ENCODE measurements around the gene SERF2.
A peak's percentile ranks its signal among the peaks of the same experiment; 100 is the strongest.

Gene SERF2

DNA sequence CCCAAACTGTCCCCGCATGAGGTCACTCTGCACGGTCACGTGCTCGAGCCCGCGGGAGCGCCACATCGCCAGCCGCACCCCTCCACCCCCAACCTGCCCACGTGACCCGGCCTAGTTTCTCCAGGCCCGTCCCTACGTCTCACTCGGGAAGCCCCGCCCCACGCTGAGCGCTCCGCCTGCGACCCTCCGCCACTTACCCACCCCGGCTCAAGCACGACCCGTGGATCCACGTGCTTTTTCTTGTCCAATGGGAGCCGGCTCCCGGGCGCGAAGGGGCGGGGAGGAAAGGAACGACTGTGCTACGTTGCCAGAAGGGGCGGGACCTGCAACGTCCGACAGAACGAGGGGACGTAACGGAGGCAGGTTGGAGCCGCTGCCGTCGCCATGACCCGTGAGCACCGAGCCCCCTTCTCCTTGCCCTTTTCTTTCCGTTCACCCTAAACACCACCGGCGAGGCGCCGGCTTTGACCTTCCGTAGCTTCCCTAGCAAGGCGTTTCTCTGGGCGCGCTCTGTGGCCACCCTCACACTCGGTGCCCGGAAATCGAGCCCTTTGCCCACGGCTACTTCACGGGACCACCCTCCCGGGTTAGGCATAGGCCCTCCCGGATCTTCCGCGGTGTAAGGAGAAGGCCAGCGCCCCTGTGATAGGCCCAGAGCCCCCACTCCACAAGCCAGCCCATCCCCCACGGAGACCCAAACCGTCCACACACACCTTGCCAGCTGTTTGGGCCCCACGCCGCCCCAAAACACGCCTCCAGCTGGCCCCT, at the start of gene SERF2:
Gene SERF2 (plus strand): TSS at position 328 of the 768 bp plus-strand sequence. CDS start 57 bp downstream, at position 385.
- peak; percentile 100 for DNase-seq

DNA sequence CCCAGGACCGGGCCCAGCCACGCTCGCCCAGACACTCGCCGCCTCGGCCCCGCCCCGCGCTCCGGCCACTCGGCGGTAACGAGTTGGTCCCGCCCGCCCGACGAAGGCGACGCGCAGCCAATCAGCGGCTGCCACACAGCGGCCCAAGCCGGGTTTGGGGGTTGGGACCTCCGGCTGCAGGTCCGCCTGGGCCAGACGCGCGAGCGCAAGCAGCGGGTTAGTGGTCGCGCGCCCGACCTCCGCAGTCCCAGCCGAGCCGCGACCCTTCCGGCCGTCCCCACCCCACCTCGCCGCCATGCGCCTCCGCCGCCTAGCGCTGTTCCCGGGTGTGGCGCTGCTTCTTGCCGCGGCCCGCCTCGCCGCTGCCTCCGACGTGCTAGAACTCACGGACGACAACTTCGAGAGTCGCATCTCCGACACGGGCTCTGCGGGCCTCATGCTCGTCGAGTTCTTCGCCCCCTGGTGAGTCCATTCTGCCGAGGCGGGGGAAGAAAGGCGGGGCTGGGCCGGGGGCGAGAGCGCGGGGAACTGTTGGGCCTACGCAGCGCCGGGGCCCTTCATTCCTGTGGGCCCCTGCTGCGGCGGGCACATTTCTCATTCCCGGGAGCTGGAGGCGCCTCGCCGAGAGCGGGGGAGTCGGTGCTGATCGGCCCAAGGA, 45.7 kb upstream of the SERF2 start, which contains the start of gene PDIA3:
Gene PDIA3 (plus strand): TSS at position 194 of the 658 bp plus-strand sequence. CDS start 102 bp downstream, at position 296.
- DNase-seq: peak; percentile 90

DNA sequence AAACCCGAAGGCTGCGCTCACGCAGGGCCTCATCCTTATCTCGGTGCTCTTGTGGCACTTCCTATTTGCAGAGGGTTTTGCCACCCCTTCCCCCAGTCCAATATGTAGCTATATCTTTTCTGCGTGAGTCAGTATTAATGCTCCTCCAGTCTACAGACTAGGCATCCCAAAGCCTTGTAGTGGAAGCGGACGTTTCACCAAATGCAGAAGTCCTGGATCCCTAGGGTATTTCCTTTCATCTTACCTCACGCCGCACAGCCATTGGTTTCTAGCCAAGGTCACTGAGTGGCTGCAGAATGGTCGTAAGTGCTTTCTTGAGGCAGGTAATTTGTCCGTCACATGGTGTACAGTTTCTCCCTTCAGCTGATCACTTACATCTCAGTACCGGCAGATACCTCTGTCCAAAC, 45.2 kb upstream of the SERF2 start:
- DNase-seq: peak; percentile 46

DNA sequence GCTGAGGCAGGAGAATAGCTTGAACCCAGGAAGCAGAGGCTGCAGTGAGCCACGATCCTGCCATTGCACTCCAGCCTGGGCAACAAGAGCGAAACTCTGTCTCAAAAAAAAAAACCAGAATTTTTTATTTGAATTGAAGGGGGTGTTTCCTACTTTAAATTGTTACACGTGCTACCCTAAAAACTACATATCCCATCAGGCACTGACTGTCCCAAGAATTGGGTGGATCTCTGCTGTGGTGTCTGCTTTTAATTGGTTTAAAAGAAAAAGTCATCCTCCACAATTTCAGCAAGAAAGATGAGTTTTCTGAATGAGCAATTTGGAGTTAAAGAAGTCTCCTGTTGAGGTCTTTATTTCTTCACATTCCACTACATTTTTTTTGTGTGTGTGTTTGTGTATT, 43.7 kb upstream of the SERF2 start:
- DNase-seq: no peak

DNA sequence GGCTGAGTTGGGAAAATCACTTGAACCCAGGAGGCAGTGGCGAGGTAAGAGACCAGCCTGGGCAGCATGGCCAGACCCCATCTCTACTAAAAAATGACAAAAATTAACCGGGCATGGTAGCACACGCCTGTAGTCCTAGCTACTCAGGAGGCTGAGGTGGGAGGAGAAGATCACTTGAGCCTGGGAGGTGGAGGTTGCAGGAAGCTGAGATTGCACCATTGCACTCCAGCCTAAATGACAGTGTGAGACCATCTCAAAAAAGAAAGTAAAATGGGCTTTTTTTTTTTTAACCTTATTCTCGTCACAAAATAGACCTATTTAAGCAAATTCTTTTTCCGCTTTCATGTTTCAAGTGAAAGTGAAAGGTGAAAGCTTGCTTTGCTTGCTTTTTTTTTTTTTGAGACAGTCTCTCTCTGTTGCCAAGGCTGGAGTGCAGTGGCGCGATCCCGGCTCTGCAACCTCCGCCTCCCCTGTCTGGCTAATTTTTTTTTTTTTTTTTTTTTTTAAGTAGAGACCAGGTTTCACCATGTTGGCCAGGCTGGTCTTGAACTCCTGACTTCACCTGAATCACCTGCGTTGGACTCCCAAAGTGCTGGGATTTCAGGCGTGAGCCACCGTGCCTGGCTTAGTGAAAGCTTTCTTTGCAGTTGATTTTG, 42.3 kb upstream of the SERF2 start:
- peak; percentile 62 for DNase-seq

DNA sequence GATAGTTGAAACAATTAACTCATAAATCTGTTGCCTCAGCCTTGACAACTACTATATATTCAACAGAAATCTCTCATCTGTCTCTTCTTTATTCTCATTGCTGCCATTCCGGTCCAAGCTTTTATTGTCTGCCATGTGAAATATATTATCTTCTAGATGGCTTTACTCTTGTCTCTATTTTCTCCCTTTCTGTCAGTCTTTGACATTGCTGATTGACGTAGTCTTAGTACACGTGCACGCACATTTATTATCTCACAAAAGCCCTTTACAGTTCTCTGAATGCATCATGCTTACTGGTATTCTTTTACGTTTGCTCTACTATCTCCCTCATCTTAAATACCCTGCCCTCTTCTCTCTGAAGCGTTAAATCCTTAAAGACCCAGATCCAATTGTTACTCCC, 40.2 kb upstream of the SERF2 start:
- no peak for DNase-seq

DNA sequence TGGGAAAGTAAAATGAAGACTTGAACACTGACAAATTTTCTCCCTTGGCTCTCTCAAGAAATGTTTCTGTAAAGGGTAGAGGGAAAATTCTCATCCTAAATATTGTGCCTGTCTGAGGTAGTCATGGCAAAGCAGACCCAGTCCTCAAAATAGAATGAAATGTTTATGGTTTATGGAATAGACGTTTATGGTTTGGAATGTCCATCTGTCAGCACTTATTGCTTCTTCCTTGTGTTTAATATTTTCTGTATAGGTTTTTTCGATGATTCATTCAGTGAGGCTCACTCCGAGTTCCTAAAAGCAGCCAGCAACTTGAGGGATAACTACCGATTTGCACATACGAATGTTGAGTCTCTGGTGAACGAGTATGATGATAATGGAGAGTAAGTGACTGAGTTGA, 29.3 kb upstream of the SERF2 start:
- DNase-seq: no peak

DNA sequence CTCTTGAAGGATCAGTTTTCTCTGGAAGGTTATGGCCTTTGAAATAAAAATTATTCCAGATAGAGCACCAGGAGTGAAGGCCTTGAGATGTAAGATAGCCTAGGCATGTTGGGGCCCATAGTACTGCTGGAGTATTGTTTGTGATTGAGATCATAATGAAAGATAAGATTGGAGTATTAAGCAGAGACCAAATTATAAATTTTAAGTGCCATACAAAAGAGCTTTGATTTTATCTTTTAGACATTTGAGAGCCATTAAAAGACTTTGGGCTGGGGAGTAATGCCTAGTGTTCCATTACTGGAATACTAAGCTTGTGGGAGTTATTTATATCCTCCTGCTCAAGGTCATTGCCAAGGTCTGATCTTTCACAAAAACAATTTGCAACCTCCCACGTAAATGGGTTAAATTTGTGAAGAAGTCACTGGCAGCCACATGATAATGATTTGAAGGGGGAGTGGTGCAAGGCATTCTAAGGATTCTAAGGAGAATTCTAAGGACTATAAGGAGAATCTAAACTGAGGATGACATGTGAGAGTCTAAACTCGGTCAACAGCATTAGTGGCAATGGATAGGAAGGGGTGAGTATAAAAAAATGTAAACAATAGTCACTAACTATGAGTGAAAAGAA, 28.2 kb upstream of the SERF2 start:
- DNase-seq: no peak

DNA sequence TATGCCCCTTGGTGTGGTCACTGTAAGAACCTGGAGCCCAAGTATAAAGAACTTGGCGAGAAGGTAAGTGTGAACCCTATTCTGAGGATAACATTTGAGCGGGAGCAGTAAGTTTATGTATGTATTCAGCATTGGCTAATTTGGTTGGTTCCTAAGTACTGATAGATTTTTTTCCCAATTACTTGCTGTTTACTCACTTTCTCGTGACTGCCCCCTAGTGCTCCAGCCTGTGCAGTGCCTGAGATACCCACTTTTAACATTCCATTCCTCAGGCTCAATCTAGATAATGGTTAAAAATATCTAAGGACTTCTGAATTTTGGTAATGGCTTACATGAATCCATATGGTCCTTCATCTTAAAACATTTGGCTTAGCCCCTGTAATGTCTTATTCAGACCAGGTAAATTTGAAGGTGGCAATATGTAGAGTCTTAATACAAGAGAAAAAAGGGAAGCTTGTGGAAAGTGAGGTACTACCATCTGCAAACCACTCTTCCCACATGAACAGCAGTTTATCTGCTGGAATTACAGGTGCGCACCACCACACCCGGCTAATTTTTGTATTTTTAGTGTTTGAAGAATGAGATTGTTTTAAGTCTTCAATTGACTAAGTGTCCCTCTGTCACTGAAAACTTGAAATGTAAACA, 22.4 kb upstream of the SERF2 start:
- peak; percentile 48 for DNase-seq

DNA sequence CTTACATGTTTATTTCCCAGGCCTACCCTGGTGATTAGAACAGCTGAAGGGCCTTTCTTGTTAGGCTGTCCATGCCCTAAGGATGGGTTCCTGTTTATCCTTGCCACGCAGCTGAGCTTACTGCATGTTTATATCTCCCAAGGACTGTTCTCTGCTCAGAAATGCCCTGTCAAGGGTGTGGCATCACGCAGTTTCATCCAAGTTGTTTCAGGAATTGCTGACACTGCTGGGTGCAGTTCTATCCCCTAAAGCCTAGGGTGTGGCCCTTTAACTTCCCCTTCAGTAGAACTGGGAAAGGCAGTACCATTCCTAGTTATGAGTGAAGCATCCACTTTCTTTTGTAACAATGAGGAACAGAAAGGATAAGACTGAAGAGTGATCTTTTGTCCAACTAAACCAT, 20.3 kb upstream of the SERF2 start:
- DNase-seq: no peak

DNA sequence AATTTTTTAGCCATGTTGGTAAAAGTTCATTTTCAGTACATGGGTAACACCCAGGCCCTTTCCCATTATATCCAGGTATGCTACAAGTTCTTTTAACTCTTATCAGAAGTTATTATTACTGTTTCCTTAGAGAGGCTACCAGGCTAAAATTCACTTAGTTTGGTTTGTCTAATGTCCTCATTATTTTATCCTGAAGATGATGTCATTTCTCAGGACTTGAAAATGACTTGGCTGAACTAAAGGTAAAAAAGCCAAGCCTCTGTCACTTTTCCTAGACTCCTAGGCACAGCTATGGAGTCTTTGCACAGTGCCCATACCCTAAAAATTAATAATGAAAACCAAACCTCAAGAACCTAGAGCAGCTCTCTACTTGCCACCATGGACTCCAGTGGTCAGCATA, 19.5 kb upstream of the SERF2 start:
- no peak for DNase-seq

DNA sequence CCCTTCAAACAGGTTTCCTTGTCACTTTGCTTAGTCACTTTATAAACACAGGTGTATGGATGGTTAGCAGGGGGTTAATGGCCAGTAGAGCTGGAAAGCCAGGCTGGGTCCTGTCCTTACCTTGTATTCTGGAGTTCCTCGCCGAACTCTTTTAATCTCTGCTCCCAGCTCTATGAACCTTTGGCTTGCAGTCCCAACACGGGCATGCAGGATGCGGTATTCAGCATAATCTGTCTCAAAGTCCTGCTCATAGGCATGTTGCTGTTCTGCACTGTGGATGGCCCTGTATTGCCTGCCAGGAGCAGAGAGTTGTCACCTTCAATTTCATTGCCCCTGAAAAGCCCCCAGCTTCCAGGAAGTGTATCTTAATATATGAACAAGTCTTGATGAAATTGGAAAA, 18.1 kb upstream of the SERF2 start:
- DNase-seq: no peak

DNA sequence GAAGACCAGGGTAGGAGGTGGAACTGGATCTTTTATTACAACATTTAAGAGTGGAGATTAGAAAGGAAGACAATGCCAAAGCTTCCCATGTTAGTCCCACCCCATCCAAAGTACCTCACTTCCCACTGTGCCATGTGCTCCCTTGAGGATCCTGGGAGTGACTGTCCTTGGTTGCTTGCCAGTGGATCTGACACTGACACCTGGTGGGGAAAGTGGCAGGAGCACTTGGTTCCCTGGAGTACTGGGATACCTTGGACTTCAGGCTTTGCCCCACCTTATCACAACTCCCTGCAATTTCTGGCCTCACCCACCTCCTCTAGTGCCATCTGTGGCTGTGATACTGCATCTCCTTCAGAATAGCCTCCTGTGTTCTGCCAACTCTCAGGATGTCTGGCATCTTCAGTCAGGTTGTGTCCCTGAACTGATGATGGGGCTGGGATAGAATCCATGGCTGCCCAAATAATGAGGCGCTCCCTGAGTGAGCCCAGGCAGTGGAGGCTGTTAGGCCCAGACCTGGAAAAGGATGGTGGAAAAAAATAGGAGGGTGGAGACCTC, 16.6 kb upstream of the SERF2 start:
- no peak for DNase-seq

DNA sequence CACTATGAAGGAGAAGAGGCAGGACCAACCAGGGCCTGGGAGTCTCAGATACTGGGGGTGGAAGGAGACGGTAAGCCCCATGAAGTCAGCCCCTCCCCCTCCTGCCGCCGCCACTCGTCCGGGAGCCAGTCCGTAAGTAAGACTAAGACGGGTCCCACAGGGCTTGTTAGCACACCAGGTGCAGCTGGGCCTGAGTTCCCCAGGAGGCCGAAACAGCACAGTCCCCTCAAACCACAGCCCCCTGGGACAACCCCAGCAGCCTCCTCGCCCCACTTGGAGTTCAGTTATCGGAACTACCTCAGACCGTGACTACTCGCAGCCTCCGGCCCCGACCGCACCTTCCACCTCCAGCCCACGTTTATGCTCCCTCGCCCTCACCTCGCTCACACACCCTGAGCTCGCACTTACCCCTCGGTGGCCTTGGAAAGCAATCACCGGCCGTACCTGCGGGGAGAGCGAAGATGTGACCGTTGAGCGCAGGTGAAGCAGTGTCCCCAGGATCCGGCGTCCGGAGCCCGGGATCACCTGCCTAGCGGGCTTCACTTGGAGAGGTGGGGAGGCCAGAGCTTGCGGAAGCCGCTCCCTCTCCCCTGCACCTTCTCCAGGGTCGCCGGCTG, 15.9 kb upstream of the SERF2 start:
- DNase-seq: peak; percentile 84

DNA sequence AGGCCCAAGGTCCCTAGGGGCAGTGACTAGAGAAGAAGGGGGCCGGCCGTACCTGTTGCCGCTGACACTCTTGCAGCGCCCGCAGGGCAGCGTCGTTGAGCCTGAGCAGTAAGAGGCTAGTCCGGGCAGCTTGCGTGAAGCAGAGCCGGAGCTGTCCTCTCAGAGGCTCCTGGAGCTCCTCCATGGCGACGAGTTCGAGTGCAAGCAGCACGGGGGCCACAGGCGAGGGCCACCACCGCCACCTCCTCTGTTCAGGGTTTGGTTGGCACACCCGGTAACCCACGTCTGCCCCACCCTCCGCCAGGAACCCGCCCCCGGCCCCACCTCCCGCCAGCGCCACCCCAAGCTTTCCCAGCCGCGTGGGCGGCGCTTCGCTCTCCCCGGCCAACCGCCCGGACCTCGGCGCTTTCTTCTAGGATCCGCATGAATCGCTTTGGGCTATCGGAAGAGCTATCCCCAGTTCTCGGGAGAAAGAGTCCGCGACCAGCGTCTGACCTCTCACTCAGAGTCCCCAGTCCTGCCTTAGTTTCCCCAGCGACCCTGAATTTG, 15.3 kb upstream of the SERF2 start, which contains the start of gene ELL3:
Gene ELL3 (minus strand): TSS at position 249 of the 549 bp plus-strand sequence. CDS start 65 bp downstream, at position 184.
- peak; percentile 77 for DNase-seq

DNA sequence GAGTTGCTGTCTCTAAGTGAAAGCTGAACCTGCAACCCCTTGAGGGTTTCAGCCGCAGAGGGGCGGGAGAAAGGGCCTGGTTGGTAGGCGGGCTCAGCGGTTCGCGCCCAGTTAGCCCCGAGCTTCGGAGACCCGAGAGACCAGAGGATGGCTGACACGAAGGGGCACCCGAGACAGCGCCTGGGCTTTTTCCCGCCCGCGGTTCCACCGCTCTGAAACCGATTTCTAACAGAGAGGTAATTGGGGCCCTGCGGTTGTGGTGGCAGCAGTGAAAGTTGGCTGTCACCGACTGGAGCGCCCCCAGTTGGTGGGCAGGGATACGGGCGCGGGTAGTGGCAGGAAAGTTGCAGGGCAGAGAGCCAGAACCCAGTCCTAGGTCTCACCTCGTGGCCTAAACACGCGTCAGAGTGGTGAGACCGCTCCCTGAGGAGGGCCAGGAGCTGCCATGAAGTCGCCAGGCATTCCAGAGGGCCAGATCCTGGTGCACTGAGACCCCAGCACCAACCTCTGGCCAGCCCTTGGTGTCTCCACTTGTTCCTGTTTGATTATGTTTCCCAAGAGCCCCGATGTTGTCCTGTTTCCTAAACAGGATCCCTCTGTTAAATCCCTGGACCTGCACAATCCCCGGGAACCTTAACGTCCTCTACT, 14.7 kb upstream of the SERF2 start:
- peak; percentile 80 for DNase-seq

DNA sequence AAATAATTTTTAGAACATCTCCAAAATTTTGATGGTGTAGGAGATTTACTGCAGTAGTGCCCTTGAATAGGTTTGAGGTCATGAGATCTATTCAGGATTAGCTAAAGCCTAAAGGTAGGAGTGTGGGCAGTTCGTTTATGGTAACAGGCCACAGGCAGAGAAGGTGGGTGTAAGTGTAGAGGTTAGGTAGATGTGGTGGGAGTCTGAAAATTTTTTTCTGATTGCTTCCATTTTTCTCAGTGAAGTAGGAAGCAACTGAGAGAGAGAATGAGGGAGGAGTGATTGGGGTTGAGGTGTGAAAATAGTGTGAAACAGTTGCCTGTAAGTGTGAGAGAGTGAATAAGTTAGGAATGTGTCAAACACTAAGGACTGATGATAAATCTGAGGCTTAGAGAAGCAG, 13.1 kb upstream of the SERF2 start:
- no peak for DNase-seq

DNA sequence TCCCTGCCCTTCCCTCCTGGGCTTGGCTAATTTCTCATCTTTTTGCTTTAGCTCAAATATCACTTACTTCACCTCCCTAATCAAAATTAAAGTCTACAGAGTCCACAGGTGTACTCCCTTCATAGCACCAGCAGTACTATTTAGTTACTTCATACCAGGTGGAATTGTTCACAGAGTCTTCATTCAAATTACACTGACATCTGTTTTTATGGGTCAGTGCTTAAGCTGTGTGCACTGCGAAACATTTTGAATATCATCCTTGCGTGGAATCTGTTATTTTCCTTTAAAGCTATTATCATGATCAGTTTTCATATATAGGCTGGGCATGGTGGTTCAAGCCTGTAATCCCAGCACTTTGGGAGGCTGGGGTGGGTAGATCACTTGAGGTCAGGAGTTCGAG, 2.7 kb upstream of the SERF2 start:
- DNase-seq: no peak

DNA sequence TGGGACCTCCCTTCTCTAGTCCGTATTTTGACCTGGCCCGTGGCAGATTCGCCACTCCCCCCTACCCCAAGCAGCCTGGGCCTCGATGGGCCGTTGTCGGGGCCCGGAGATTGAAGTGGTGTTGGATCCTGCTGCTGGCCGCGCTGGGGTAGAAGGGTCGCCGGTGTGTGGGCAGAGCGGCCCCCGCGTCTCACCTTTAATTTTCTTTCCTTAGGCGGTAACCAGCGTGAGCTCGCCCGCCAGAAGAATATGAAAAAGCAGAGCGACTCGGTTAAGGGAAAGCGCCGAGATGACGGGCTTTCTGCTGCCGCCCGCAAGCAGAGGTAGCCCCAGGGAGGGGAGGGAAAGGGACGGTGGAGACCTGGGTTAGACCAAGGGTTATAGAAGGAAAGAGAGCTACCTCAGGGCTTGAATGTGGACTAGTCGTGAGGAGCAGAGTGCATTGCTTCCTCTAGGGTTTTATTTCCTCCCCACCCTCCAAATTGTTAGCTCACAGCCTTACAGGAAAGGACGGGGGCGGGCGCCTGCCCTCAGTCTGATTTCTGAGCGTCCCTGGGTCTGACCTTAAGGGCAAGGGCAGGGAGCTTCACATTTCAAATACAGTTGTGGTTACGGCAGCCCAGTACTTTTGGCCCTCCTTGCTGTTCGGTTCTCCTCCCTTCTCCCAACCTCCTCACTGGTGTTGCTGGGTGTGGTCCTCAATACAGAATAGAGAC, 799 bp downstream of the SERF2 start:
- DNase-seq: peak; percentile 40

DNA sequence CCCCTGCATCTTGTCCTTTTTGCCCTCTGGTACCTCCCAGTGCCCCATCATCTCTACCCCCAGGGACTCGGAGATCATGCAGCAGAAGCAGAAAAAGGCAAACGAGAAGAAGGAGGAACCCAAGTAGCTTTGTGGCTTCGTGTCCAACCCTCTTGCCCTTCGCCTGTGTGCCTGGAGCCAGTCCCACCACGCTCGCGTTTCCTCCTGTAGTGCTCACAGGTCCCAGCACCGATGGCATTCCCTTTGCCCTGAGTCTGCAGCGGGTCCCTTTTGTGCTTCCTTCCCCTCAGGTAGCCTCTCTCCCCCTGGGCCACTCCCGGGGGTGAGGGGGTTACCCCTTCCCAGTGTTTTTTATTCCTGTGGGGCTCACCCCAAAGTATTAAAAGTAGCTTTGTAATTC, 1.5 kb downstream of the SERF2 start:
- no peak for DNase-seq

Measured in CD4-positive, alpha-beta T cell treated with Interferon gamma for 1 hour (primary cell).